Ovary (tissue), 9 donors: ENCODE measurements around the gene ENAH. TPM values are rescaled to one million over a fixed set of nuclear protein-coding genes. Genes with fewer than 3 reads are reported as not detected.
"Not testable (repeated sequence)": the region's sequence is repeated elsewhere in the genome, so short reads cannot be mapped to it uniquely, and the experiment has no call there.

Experiments
- DNase-seq, 5 donors: peaks; one replicate each; pipeline ENCODE4 v3.0.0-alpha.2; 2019 to 2020
- H3K27ac ChIP-seq, 2 donors: fragments of 200-600 bp; one replicate each; pipeline versions ENCODE4 v1.5.1 to v1.8.0; 2019 to 2022
- H3K27me3 ChIP-seq: fragments of 200-600 bp; one replicate; pipeline ENCODE4 v1.8.0; 2022
- H3K36me3 ChIP-seq: fragments of 200-600 bp; sonication (generic); one replicate; pipeline ENCODE4 v1.5.1; 2019
- H3K4me1 ChIP-seq: one replicate; pipeline ENCODE4 v1.8.1; 2013; ENCODE audit warnings: mild to moderate bottlenecking, moderate library complexity; ENCODE audit not compliant: insufficient read depth
- H3K4me3 ChIP-seq: fragments of 200-600 bp; sonication (generic); one replicate; pipeline ENCODE4 v1.5.1; 2017
- H3K9me3 ChIP-seq, 2 donors: fragments of 200-600 bp in 1 of 2; sonication (generic) in 1 of 2; one replicate each; pipeline versions ENCODE4 v1.5.1 to v1.8.1; 2013 to 2019; ENCODE audit warnings: mild to moderate bottlenecking in 1 of 2, moderate library complexity in 1 of 2
- CTCF ChIP-seq, 3 donors: fragments of 450-650 bp in 2 of 3; fragments of 200-600 bp in 1 of 3; IDR thresholded peaks; one replicate each; pipeline versions ENCODE4 v1.5.1 to v1.8.0; 2016 to 2022; ENCODE audit warnings: antibody characterized with exemption in 3 of 3, mild to moderate bottlenecking in 1 of 3
- EP300 ChIP-seq: sonication (generic); formaldehyde crosslinking; IDR thresholded peaks from one replicate; pipeline ENCODE4 v1.6.1; 2017; ENCODE audit warnings: antibody characterized with exemption
- POLR2A ChIP-seq: fragments of 450-650 bp; IDR thresholded peaks from one replicate; pipeline ENCODE4 v1.6.1; 2017; ENCODE audit warnings: antibody characterized with exemption, mild to moderate bottlenecking, moderate library complexity
- WGBS, 3 donors: extraction: QIAGEN DNeasy Blood & Tissue Kit in 1 of 3; methylation state at CpG; one replicate each; pipeline versions ENCODE4 v1.1.5 to v1.1.7; 2013 to 2017; 5-methylcytosine and 5-hydroxymethylcytosine counted together
- intact Hi-C, 4 donors: fragments of 100-400 bp; cut with DNase I; formaldehyde crosslinking; loops; one replicate each; pipeline versions ENCODE4 v1.11.0 to v1.15.1; 2022 to 2023
- polyA plus RNA-seq, 2 donors: library from polyadenylated mRNA; stranded (reverse); fragments of 200-250 nt in 1 of 2; fragments of 350-450 nt in 1 of 2; fragmentation: Illumina TruSeq in 1 of 2; extraction: RNeasy Lipid Tissue Mini Kit (QIAGEN cat#74804) in 1 of 2; gene quantifications; one replicate each; pipeline ENCODE4 v1.2.3, GENCODE V29; 2013 to 2014
- total RNA-seq, 7 donors: library from RNA; depleted of rRNA in 2 of 7; stranded (reverse); fragments of >200 nt in 2 of 7; fragmentation: NEBNext Ultra II Directional in 3 of 7; extraction: Animal tissue kit (Norgen Biotek cat#: 25700) in 3 of 7; gene quantifications; one replicate each; pipeline versions ENCODE4 v1.1.0 to v1.2.4, GENCODE V29; 2016 to 2023
- donor health status: DM: no; HTN: no; CAD: no; lungs with moderate emphysema.
- donor health status: DM: no; HTN: no; CAD: no.
- donor health status: Bipolar disorder and iron deficiency.
- donor health status: DM: yes; HTN: yes; CAD: no.
- donor health status: DM: no; HTN: no; CAD: no.
- donor health status: DM: yes; HTN: yes; CAD: no.

ENAH gene
- total and polyA plus RNA-seq, 9 donors, result 33.4 to 137 (median 88.6) TPM

GRCh38 chr1:225474986-225475820 lies 177.7 kb downstream of the ENAH start:
- no peaks in the 10 kb centered on the region for H3K9me3 ChIP-seq
- TF ChIP-seq POLR2A (peak; percentile 62), CTCF (IDR thresholded peaks at IDR 0.05) (peak; percentile 99 to 100 (median 100)), EP300 (no peak)
- DNase-seq, result peak; percentile 61 to 88 (median 74)
- no peak overlapping the region for H3K27ac ChIP-seq
- 23 to 27% (median 26%) methylated on average over 48 to 50 of the region's 50 CpGs for WGBS, 3 donors
- intact Hi-C loops, result loop anchor here (2.0 to 10.0 kb wide), 8 partner anchors 70 to 502 kb away; no protein-coding TSS in a partner anchor
- no peaks in the 10 kb centered on the region for H3K36me3 ChIP-seq
- no peaks in the 10 kb centered on the region for H3K27me3 ChIP-seq
- no peaks in the 10 kb centered on the region for H3K4me1 ChIP-seq
- H3K4me3 ChIP-seq, result no peak overlapping the region

- Histone ChIP-seq H3K27ac (no peak overlapping the region), H3K27me3 (no peaks in the 10 kb centered on the region), H3K4me3 (no peak overlapping the region), H3K9me3 (no peaks in the 10 kb centered on the region), H3K36me3 (no peaks in the 10 kb centered on the region), H3K4me1 (no peaks in the 10 kb centered on the region)
- no peak for TF ChIP-seq CTCF (IDR thresholded peaks at IDR 0.05)
- no peak for TF ChIP-seq POLR2A
- no peak for TF ChIP-seq EP300
- WGBS, 3 donors, result 38 to 43% (median 41%) methylated on average over 13 of the region's 13 CpGs
- no peak for DNase-seq
- intact Hi-C loops, result loop anchor here (2.0 to 10.0 kb wide), 6 partner anchors 70 to 502 kb away; no protein-coding TSS in a partner anchor
These were observed 178.4 kb downstream of the ENAH start for GRCh38 chr1:225474439-225474985.

- peak in 1 of 5 donors; percentile 16 for DNase-seq
- H3K4me3 ChIP-seq, H3K9me3 ChIP-seq, H3K27ac ChIP-seq, H3K4me1 ChIP-seq, H3K27me3 ChIP-seq, H3K36me3 ChIP-seq: not testable (repeated sequence)
- WGBS, 3 donors, result 92 to 94% (median 94%) methylated on average over 24 to 26 of the region's 26 CpGs
- intact Hi-C loops, result loop anchor here (2.0 to 10.0 kb wide), 6 partner anchors 71 to 503 kb away; no protein-coding TSS in a partner anchor
These were observed 179.1 kb downstream of the ENAH start for GRCh38 chr1:225473676-225474438.

DNA sequence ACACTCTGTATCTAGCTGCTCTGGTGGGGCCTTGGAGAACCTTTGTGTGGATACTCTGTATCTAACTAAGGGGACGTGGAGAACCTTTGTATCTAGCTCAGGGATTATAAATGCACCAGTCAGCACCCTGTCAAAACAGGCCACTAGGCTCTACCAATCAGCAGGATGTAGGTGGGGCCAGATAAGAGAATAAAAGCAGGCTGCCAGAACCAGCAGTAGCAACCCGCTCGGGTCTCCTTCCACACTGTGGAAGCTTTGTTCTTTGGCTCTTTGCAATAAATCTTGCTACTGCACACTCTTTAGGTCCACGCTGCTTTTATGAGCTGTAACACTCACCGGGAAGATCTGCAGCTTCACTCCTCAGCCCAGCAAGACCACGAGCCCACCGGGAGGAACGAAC lies 179.7 kb downstream of the ENAH start:
- not testable (repeated sequence) for H3K27me3 ChIP-seq, H3K4me1 ChIP-seq, H3K4me3 ChIP-seq, H3K36me3 ChIP-seq, H3K9me3 ChIP-seq, H3K27ac ChIP-seq
- DNase-seq, result peak in 1 of 5 donors; percentile 2
- intact Hi-C loops, result loop anchor here in 3 of 4 donors (5.0 to 10.0 kb wide), 3 partner anchors 72 to 439 kb away; no protein-coding TSS in a partner anchor
- WGBS, 3 donors, result 57 to 68% (median 65%) methylated on average over 8 of the region's 8 CpGs
